B cell (primary cell): ENCODE data around the gene ERC1.

ENCODE experiments used
- EZH2 ChIP-seq: IDR thresholded peaks from 2 replicates; pipeline ENCODE4 v1.6.1; 2012; ENCODE audit warnings: borderline replicate concordance, low read depth, mild to moderate bottlenecking, moderate library complexity, low read length; ENCODE audit not compliant: insufficient read depth, poor library complexity, severe bottlenecking
- TF ChIP-seq, protein P1 (sequence below): fragments of 200-600 bp; IDR thresholded peaks from one replicate; pipeline ENCODE4 v1.8.0; 2022; ENCODE audit warnings: antibody characterized with exemption, mild to moderate bottlenecking

DNA sequence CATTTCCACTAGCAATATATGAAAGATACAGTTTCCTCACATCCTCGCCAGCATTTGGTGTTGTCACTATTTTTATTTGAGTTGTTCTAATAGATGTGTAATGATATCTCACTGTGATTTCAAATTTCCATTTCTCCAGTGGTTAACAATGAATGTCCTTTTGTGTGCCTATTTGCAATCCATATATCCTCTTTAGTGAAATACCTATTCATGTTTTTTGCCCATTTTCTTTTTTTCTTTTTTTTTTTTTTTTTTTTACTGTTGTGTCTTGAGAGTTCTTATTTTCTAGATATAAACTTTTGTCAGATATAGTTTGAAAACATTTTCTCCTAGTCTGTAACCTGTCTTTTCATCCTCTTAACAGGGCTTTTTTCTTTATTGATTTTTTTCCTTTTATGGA, 524.4 kb downstream of the ERC1 start:
- TF ChIP-seq, protein P1, sequence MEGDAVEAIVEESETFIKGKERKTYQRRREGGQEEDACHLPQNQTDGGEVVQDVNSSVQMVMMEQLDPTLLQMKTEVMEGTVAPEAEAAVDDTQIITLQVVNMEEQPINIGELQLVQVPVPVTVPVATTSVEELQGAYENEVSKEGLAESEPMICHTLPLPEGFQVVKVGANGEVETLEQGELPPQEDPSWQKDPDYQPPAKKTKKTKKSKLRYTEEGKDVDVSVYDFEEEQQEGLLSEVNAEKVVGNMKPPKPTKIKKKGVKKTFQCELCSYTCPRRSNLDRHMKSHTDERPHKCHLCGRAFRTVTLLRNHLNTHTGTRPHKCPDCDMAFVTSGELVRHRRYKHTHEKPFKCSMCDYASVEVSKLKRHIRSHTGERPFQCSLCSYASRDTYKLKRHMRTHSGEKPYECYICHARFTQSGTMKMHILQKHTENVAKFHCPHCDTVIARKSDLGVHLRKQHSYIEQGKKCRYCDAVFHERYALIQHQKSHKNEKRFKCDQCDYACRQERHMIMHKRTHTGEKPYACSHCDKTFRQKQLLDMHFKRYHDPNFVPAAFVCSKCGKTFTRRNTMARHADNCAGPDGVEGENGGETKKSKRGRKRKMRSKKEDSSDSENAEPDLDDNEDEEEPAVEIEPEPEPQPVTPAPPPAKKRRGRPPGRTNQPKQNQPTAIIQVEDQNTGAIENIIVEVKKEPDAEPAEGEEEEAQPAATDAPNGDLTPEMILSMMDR: no peak
- no peak for TF ChIP-seq EZH2
